Upper lobe of left lung (tissue), 6 donors: ENCODE measurements around the gene IBTK. TPM values are rescaled to one million over a fixed set of nuclear protein-coding genes. Genes with fewer than 3 reads are reported as not detected.

ENCODE experiments used
- ATAC-seq, 2 donors: fragments of 200-7000 bp; cut with Tn5 transposase; one replicate each; pipeline ENCODE4 v1.9.1; 2022; ENCODE audit warnings: mild to moderate bottlenecking in 2 of 2, moderate library complexity in 2 of 2; ENCODE audit not compliant: low FRiP score in 2 of 2
- DNase-seq, 2 donors: peaks; one replicate each; pipeline ENCODE4 v3.0.0-alpha.2; 2019 to 2020
- H3K27ac ChIP-seq, 4 donors: fragments of 200-600 bp; sonication (generic); one replicate each; pipeline ENCODE4 v1.5.1; 2016 to 2019
- H3K27me3 ChIP-seq, 4 donors: fragments of 200-600 bp; sonication (generic); one replicate each; pipeline ENCODE4 v1.5.1; 2017 to 2019
- H3K36me3 ChIP-seq, 4 donors: fragments of 200-600 bp; sonication (generic); one replicate each; pipeline ENCODE4 v1.5.1; 2016 to 2019
- H3K4me1 ChIP-seq, 4 donors: fragments of 200-600 bp; sonication (generic); one replicate each; pipeline ENCODE4 v1.5.1; 2018 to 2019
- H3K4me3 ChIP-seq, 4 donors: fragments of 200-600 bp; sonication (generic); one replicate each; pipeline ENCODE4 v1.5.1; 2017 to 2019; ENCODE audit warnings: mild to moderate bottlenecking in 2 of 4, moderate library complexity in 1 of 4
- H3K9me3 ChIP-seq, 4 donors: fragments of 200-600 bp; sonication (generic); one replicate each; pipeline ENCODE4 v1.5.1; 2018 to 2019
- EP300 ChIP-seq, 4 donors: sonication (generic); formaldehyde crosslinking; IDR thresholded peaks; one replicate each; pipeline ENCODE4 v1.5.1; 2017; ENCODE audit warnings: antibody characterized with exemption in 4 of 4, control low read depth in 2 of 4
- POLR2A ChIP-seq, 4 donors: fragments of 450-650 bp; IDR thresholded peaks; one replicate each; pipeline ENCODE4 v1.5.1; 2016 to 2017; ENCODE audit warnings: antibody characterized with exemption in 4 of 4, mild to moderate bottlenecking in 2 of 4
- POLR2AphosphoS5 ChIP-seq, 2 donors: sonication (generic); formaldehyde crosslinking; IDR thresholded peaks; one replicate each; pipeline ENCODE4 v1.5.1; 2017; ENCODE audit warnings: antibody characterized with exemption in 2 of 2
- WGBS, 2 donors: methylation state at CpG; one replicate each; pipeline ENCODE4 v1.1.5; 2017 to 2018; 5-methylcytosine and 5-hydroxymethylcytosine counted together
- total RNA-seq, 6 donors: library from RNA; depleted of rRNA in 4 of 6; stranded (reverse); fragments of >200 nt in 4 of 6; gene quantifications; one replicate each; pipeline versions ENCODE4 v1.1.0 to v1.2.1, GENCODE V29; 2016 to 2021
- TF ChIP-seq, protein P1 (sequence below), 6 experiments: fragments of 450-650 bp in 4 of 6; fragments of 200-600 bp in 2 of 6; sonication (generic) in 2 of 6; IDR thresholded peaks; one replicate each; pipeline ENCODE4 v1.5.1; 2016 to 2019; ENCODE audit warnings: antibody characterized with exemption in 6 of 6
- donor health status: DM: no; HTN: no; CAD: no; lungs with moderate emphysema.
- donor health status: DM: no; HTN: yes; CAD: no; lungs with severe emphysema.

The IBTK gene
- total RNA-seq, 6 donors from 2014 or later, result 17.8 to 47.7 (median 29.7) TPM

DNA sequence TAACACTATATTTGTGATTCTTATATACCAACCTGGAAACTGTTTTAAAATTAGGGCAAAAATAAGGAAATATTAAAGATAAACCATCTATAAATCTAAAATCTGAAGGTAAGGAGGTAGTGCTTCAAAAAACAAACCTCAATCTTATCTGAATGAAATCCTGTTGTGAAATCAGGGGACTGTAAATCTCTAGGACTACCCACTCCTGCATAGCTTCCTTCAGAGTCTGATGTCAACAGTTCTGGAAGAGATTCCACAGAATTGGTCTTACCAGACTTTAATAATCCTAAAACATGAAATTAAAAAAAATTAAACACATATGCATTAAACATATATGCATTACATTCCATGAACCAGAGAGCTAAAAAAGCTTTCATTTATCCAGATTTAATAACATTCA is 51.4 kb downstream of the IBTK start:
- no peak overlapping the region for H3K4me3 ChIP-seq
- H3K36me3 ChIP-seq, result peaks cover 14 to 98% (median 64%) of the 10 kb centered on the region in 4 donors
- no peak overlapping the region for H3K27ac ChIP-seq
- no peaks in the 10 kb centered on the region for H3K4me1 ChIP-seq
- H3K9me3 ChIP-seq, result no peaks in the 10 kb centered on the region
- DNase-seq (no peak), ATAC-seq (no peak)
- TF ChIP-seq EP300 (IDR thresholded peaks at IDR 0.05), result no peak
- TF ChIP-seq, protein P1, sequence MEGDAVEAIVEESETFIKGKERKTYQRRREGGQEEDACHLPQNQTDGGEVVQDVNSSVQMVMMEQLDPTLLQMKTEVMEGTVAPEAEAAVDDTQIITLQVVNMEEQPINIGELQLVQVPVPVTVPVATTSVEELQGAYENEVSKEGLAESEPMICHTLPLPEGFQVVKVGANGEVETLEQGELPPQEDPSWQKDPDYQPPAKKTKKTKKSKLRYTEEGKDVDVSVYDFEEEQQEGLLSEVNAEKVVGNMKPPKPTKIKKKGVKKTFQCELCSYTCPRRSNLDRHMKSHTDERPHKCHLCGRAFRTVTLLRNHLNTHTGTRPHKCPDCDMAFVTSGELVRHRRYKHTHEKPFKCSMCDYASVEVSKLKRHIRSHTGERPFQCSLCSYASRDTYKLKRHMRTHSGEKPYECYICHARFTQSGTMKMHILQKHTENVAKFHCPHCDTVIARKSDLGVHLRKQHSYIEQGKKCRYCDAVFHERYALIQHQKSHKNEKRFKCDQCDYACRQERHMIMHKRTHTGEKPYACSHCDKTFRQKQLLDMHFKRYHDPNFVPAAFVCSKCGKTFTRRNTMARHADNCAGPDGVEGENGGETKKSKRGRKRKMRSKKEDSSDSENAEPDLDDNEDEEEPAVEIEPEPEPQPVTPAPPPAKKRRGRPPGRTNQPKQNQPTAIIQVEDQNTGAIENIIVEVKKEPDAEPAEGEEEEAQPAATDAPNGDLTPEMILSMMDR (IDR thresholded peaks at IDR 0.05), result no peak
- no peak for TF ChIP-seq POLR2AphosphoS5 (IDR thresholded peaks at IDR 0.05)
- no peak for TF ChIP-seq POLR2A (IDR thresholded peaks at IDR 0.05)
- H3K27me3 ChIP-seq, result no peaks in the 10 kb centered on the region

DNA sequence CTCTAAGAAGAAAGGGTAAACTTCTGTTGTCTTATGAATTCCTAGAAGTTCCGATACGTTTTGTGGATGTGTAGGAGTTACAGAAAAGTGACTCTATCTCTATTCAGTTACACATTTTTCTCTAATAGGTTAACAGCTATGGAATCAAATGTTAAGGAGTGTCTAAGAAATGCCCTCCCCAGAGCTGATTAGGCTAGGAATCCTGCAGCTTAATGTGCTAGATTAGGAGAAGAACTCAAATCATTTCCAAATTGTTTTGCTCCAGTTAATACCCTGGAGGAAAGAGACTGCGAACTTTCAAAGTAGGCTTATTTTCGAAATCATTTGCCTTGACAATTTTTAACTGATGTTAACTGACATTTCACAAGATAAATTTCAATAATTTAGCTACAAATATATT is 51.9 kb downstream of the IBTK start:
- DNase-seq, result no peak
- TF ChIP-seq POLR2A (IDR thresholded peaks at IDR 0.05), result no peak
- H3K27me3 ChIP-seq, result no peaks in the 10 kb centered on the region
- H3K4me3 ChIP-seq, result no peak overlapping the region
- H3K27ac ChIP-seq, result no peak overlapping the region
- no peaks in the 10 kb centered on the region for H3K4me1 ChIP-seq
- H3K36me3 ChIP-seq, result peaks cover 14 to 98% (median 66%) of the 10 kb centered on the region in 4 donors
- WGBS, 2 donors, result 95% methylated on average over 4 of the region's 4 CpGs
- no peaks in the 10 kb centered on the region for H3K9me3 ChIP-seq
- ATAC-seq, result no peak

DNA sequence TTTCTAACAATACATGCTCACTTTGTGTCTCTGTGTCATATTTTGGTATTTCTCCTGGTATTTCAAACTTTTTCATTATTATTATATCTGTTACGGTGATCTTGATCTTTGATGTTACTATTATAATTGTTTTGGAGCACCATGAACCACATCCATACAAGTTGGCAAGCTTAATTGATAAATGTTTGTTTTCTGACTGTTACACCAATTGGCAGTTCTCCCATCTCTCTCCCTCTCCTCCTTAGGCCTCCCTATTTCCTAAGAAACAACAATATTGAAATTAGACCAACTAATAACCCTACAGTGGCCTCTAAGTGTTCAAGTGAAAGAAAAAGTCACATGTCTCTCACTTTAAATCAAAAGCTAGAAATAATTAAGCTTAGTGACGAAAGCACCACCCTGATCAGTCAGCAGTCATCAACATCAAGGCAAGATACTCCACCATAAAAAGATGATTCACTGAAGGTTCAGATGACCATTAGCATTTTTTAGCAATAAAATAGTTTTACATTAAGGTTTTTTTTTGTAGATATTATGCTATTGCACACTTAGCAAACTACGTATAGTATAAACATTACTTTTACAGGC is 61.5 kb downstream of the IBTK start:
- TF ChIP-seq EP300 (IDR thresholded peaks at IDR 0.05) (no peak), POLR2A (IDR thresholded peaks at IDR 0.05) (no peak), POLR2AphosphoS5 (IDR thresholded peaks at IDR 0.05) (no peak)
- TF ChIP-seq, protein P1 (IDR thresholded peaks at IDR 0.05), result no peak
- no peaks in the 10 kb centered on the region for H3K9me3 ChIP-seq
- no peaks in the 10 kb centered on the region for H3K4me1 ChIP-seq
- DNase-seq (no peak), ATAC-seq (no peak)
- no peak overlapping the region for H3K27ac ChIP-seq
- 83 to 89% methylated on average over 3 of the region's 3 CpGs for WGBS, 2 donors
- H3K4me3 ChIP-seq, result no peak overlapping the region
- H3K36me3 ChIP-seq, result peaks cover 0 to 82% (median 16%) of the 10 kb centered on the region in 4 donors
- no peaks in the 10 kb centered on the region for H3K27me3 ChIP-seq

DNA sequence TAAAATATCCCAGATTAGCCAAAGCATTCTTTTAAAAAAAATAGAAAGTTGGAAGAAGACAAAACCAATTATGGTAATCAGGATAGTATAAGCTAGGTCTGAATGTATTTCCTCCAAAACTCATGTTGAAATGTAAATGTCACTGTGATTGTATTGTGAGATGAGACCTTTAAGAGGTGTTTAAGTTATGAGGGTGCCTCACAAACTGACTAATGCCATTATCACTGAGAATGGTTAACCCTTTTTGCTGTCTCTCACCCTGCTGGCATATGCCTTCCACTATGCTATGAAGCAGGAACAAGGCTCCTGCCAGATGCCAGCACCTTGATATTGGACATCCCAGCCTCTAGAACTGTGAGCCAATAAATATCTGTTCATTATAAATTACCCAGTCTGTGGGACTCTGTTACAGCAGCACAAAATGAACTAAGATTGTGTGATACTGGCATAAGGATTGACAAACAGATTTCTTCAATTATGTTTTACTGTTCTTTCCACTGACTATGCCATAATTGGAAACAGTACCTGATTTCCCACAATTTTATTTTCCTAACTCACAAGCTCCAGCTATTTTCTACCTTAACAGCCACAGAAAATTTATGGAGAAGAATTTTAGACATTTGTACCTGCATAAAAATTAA is 63.8 kb downstream of the IBTK start:
- no peak for ATAC-seq
- TF ChIP-seq EP300 (IDR thresholded peaks at IDR 0.05) (no peak), POLR2A (IDR thresholded peaks at IDR 0.05) (no peak), POLR2AphosphoS5 (IDR thresholded peaks at IDR 0.05) (no peak)
- TF ChIP-seq, protein P1 (IDR thresholded peaks at IDR 0.05), result no peak
- Histone ChIP-seq H3K27me3 (no peaks in the 10 kb centered on the region), H3K36me3 (peaks cover 0 to 75% (median 15%) of the 10 kb centered on the region in 4 donors), H3K4me3 (no peak overlapping the region), H3K27ac (no peak overlapping the region), H3K4me1 (no peaks in the 10 kb centered on the region), H3K9me3 (no peaks in the 10 kb centered on the region)
- DNase-seq, result no peak

DNA sequence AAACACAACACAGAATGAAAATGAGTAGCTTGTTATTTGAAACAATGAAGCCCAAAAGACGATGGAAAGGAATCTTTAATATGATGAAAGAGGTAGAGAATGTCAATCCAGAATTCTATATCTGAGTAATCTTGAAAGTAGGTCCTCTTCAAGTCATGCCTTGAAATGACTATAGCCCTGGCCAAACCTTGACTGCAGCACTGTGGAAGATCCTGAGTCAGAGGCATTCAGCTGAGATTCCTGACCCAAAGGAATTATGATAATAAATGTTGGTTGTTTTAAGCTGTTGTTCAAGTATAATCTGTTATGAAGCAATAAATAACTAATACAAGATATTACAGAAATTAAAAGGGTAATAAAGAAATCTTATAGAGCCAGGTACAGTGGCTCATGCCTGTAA is 64.8 kb downstream of the IBTK start:
- H3K27me3 ChIP-seq, result no peaks in the 10 kb centered on the region
- no peak overlapping the region for H3K4me3 ChIP-seq
- no peak for DNase-seq
- ATAC-seq, result no peak
- 75% methylated on average over 1 of the region's 1 CpG for WGBS, 2 donors
- peaks cover 0 to 72% (median 15%) of the 10 kb centered on the region in 4 donors for H3K36me3 ChIP-seq
- H3K9me3 ChIP-seq, result no peaks in the 10 kb centered on the region
- H3K27ac ChIP-seq, result no peak overlapping the region
- no peaks in the 10 kb centered on the region for H3K4me1 ChIP-seq
- TF ChIP-seq, protein P1 (IDR thresholded peaks at IDR 0.05), result no peak
- TF ChIP-seq POLR2AphosphoS5 (IDR thresholded peaks at IDR 0.05) (no peak), EP300 (IDR thresholded peaks at IDR 0.05) (no peak), POLR2A (IDR thresholded peaks at IDR 0.05) (no peak)
